H1 (cell line): ENCODE results near the gene HOXD10. TPM values are rescaled to one million over a fixed set of nuclear protein-coding genes. Genes with fewer than 3 reads are reported as not detected.
A peak's percentile ranks its signal among the peaks of the same experiment; 100 is the strongest.

ENCODE experiments used
- CTCF ChIA-PET: fragments of 300-600 bp; sonication (Branson Sonifier 250); formaldehyde crosslinking; loops from one replicate; lab custom pipeline; 2021; ENCODE audit not compliant: partially characterized antibody; lab: Charles Lee
- POLR2A ChIA-PET: fragments of 300-600 bp; sonication (Branson Sonifier 250); formaldehyde crosslinking; loops from one replicate; lab custom pipeline; 2021; ENCODE audit warnings: inconsistent platforms; ENCODE audit not compliant: partially characterized antibody; lab: Charles Lee
- DNase-seq, 2 experiments: peaks; one replicate each; pipeline versions ENCODE4 v3.0.0 to v3.0.0-alpha.2; 2010 to 2022; ENCODE audit warnings: low spot score in 2 of 2, low read depth in 1 of 2, mixed read lengths in 1 of 2
- FAIRE-seq: peaks from 2 replicates; lab custom pipeline; 2011; peaks lifted over from hg19 to GRCh38; lab: Jason Lieb, UNC
- H2AFZ ChIP-seq: 2 replicates; pipeline ENCODE4 v1.8.1; 2012; ENCODE audit warnings: low read length, inconsistent platforms
- H2AK5ac ChIP-seq: 2 replicates; pipeline ENCODE4 v1.6.1; 2013; ENCODE audit warnings: low read depth, low read length
- H2BK120ac ChIP-seq: replicated peaks from 2 replicates; pipeline ENCODE3; 2013; ENCODE audit warnings: low read depth, low read length, inconsistent platforms
- H2BK12ac ChIP-seq: 2 replicates; pipeline ENCODE4 v1.6.1; 2013; ENCODE audit warnings: low read depth, low read length
- H2BK15ac ChIP-seq: 2 replicates; pipeline ENCODE4 v1.6.1; 2013; ENCODE audit warnings: low read length
- H2BK20ac ChIP-seq: 2 replicates; pipeline ENCODE4 v1.6.1; 2013; ENCODE audit warnings: low read length
- H2BK5ac ChIP-seq: 2 replicates; pipeline ENCODE4 v1.6.1; 2013; ENCODE audit warnings: low read depth, low read length
- H3K14ac ChIP-seq: 2 replicates; pipeline ENCODE4 v1.6.1; 2013; ENCODE audit warnings: inconsistent platforms; ENCODE audit not compliant: insufficient read length
- H3K18ac ChIP-seq: 2 replicates; pipeline ENCODE4 v1.6.1; 2013; ENCODE audit warnings: low read length; ENCODE audit errors: extremely low read depth
- H3K23ac ChIP-seq: 2 replicates; pipeline ENCODE4 v1.6.1; 2013; ENCODE audit warnings: inconsistent platforms; ENCODE audit not compliant: insufficient read length
- H3K23me2 ChIP-seq: 2 replicates; pipeline ENCODE4 v1.6.1; 2013; ENCODE audit warnings: low read depth, low read length
- H3K27ac ChIP-seq: 2 replicates; pipeline ENCODE4 v1.6.1; 2011; ENCODE audit warnings: low read depth, low read length, inconsistent platforms
- H3K27me3 ChIP-seq, 4 experiments: replicated peaks in 1 of 4; 1 replicate in 1 of 4; 2 replicates in 3 of 4; pipeline versions ENCODE4 v1.6.1 to v1.8.1; 2011 to 2013; ENCODE audit warnings: low read length in 3 of 4, mild to moderate bottlenecking in 3 of 4, inconsistent platforms in 2 of 4, mixed read lengths in 2 of 4, moderate library complexity in 1 of 4; ENCODE audit not compliant: control insufficient read depth in 3 of 4, insufficient read depth in 3 of 4; ENCODE audit errors: extremely low read depth in 1 of 4
- H3K36me3 ChIP-seq, 4 experiments: 2 replicates each; pipeline versions ENCODE4 v1.6.1 to v1.8.1; 2011 to 2013; ENCODE audit warnings: mild to moderate bottlenecking in 4 of 4, low read length in 3 of 4, moderate library complexity in 2 of 4, control low read depth in 1 of 4, inconsistent platforms in 1 of 4; ENCODE audit not compliant: insufficient read depth in 4 of 4, control insufficient read depth in 2 of 4
- H3K4ac ChIP-seq: replicated peaks from 2 replicates; pipeline ENCODE3; 2013; ENCODE audit warnings: low read length, low read depth, mixed read lengths, inconsistent platforms; ENCODE audit not compliant: insufficient read length
- H3K4me1 ChIP-seq, 4 experiments: replicated peaks in 1 of 4; 1 replicate in 1 of 4; 2 replicates in 3 of 4; pipeline versions ENCODE4 v1.6.1 to v1.8.1; 2011 to 2013; ENCODE audit warnings: low read length in 3 of 4, inconsistent platforms in 2 of 4, mixed read lengths in 1 of 4; ENCODE audit not compliant: insufficient read depth in 4 of 4, control insufficient read depth in 3 of 4
- H3K4me2 ChIP-seq, 2 experiments: 2 replicates each; pipeline versions ENCODE4 v1.6.1 to v1.8.1; 2011 to 2013; ENCODE audit warnings: low read depth in 2 of 2, low read length in 2 of 2, control low read depth in 1 of 2, inconsistent platforms in 1 of 2, mild to moderate bottlenecking in 1 of 2; ENCODE audit not compliant: insufficient read depth in 1 of 2
- H3K4me3 ChIP-seq, 4 experiments: fragments of 200-600, 300-600 bp in 1 of 4; sonication (generic), shearing (Covaris generic), sonication (Bioruptor Twin) in 1 of 4; 2 replicates each; pipeline versions ENCODE4 v1.5.1 to v1.8.1; 2011 to 2016; ENCODE audit warnings: low read length in 4 of 4, low read depth in 3 of 4, control low read depth in 2 of 4, inconsistent platforms in 2 of 4, mild to moderate bottlenecking in 2 of 4, mixed read lengths in 1 of 4, moderate library complexity in 1 of 4; ENCODE audit not compliant: insufficient read depth in 2 of 4; ENCODE audit errors: extremely low read depth in 1 of 4
- H3K56ac ChIP-seq: replicated peaks from 2 replicates; pipeline ENCODE3; 2013; ENCODE audit warnings: low read depth, mild to moderate bottlenecking, mixed read lengths, low read length, inconsistent platforms; ENCODE audit not compliant: insufficient read length
- H3K79me1 ChIP-seq: 2 replicates; pipeline ENCODE4 v1.6.1; 2013; ENCODE audit warnings: low read depth, low read length, control low read depth
- H3K79me2 ChIP-seq, 2 experiments: 2 replicates each; pipeline versions ENCODE4 v1.6.1 to v1.8.1; 2012 to 2013; ENCODE audit warnings: low read length in 2 of 2, mild to moderate bottlenecking in 2 of 2, inconsistent platforms in 1 of 2; ENCODE audit not compliant: insufficient read depth in 2 of 2, control insufficient read depth in 1 of 2
- H3K9ac ChIP-seq, 4 experiments: replicated peaks in 1 of 4; 1 replicate in 1 of 4; 2 replicates in 3 of 4; pipeline versions ENCODE4 v1.6.1 to v1.8.1; 2011 to 2013; ENCODE audit warnings: low read depth in 3 of 4, low read length in 3 of 4, control low read depth in 2 of 4, mild to moderate bottlenecking in 2 of 4, moderate library complexity in 2 of 4, inconsistent platforms in 1 of 4; ENCODE audit errors: extremely low read depth in 1 of 4
- H3K9me3 ChIP-seq, 2 experiments: 2 replicates each; pipeline versions ENCODE4 v1.6.1 to v1.8.1; 2012 to 2013; ENCODE audit warnings: mild to moderate bottlenecking in 2 of 2, moderate library complexity in 2 of 2, control low read depth in 1 of 2, inconsistent platforms in 1 of 2, low read depth in 1 of 2, low read length in 1 of 2, mixed read lengths in 1 of 2; ENCODE audit not compliant: insufficient read depth in 2 of 2
- H4K20me1 ChIP-seq, 2 experiments: replicated peaks in 1 of 2; 2 replicates each; pipeline versions ENCODE3 to v1.8.1; 2011 to 2013; ENCODE audit warnings: inconsistent platforms in 2 of 2, low read length in 2 of 2, mild to moderate bottlenecking in 1 of 2; ENCODE audit not compliant: insufficient read depth in 2 of 2, control insufficient read depth in 1 of 2
- H4K5ac ChIP-seq: 2 replicates; pipeline ENCODE4 v1.6.1; 2013; ENCODE audit warnings: low read length, low read depth, mixed read lengths, inconsistent platforms; ENCODE audit not compliant: insufficient read length
- H4K8ac ChIP-seq: 2 replicates; pipeline ENCODE4 v1.8.0; 2013; ENCODE audit warnings: mild to moderate bottlenecking, moderate library complexity, low read length, inconsistent platforms; ENCODE audit not compliant: insufficient read depth; ENCODE audit errors: extremely low read depth
- H4K91ac ChIP-seq: replicated peaks from 2 replicates; pipeline ENCODE3; 2013; ENCODE audit warnings: low read length, mixed read lengths, inconsistent platforms; ENCODE audit not compliant: insufficient read length
- EZH2 ChIP-seq: fragments of 200-600 bp; sonication (generic); IDR thresholded peaks from 2 replicates; pipeline ENCODE4 v1.7.1; 2012; ENCODE audit warnings: low read depth, mild to moderate bottlenecking, moderate library complexity, low read length, inconsistent platforms; ENCODE audit not compliant: severe bottlenecking
- KDM4A ChIP-seq: IDR thresholded peaks from one replicate; pipeline ENCODE4 v1.7.1; 2012; ENCODE audit warnings: low read depth, mild to moderate bottlenecking, moderate library complexity, low read length, inconsistent platforms; ENCODE audit not compliant: severe bottlenecking
- SP1 ChIP-seq: IDR thresholded peaks from 2 replicates; pipeline ENCODE4 v1.6.1; 2011; ENCODE audit warnings: low read depth, low read length
- SUZ12 ChIP-seq: fragments of 200-600 bp; sonication (generic); IDR thresholded peaks from 2 replicates; pipeline ENCODE4 v1.6.1; 2012; ENCODE audit warnings: mild to moderate bottlenecking, inconsistent platforms, low read length, moderate library complexity, mixed read lengths
- TCF12 ChIP-seq: IDR thresholded peaks from 2 replicates; pipeline ENCODE4 v1.6.1; 2011; ENCODE audit warnings: low read depth, mild to moderate bottlenecking, low read length
- TEAD4 ChIP-seq: IDR thresholded peaks from 2 replicates; pipeline ENCODE4 v1.6.1; 2012; ENCODE audit warnings: low read depth, low read length, inconsistent platforms, mixed read lengths
- WGBS, 2 experiments: shearing (Covaris generic) in 1 of 2; methylation state at CpG; one replicate each; pipeline versions ENCODE4 v1.1.6 to v1.1.7; 2013 to 2015; ENCODE audit warnings: low lambda C conversion rate in 2 of 2, mixed read lengths in 2 of 2, inconsistent platforms in 1 of 2, low coverage in 1 of 2, missing lambda C conversion rate in 1 of 2; ENCODE audit not compliant: insufficient replicate concordance in 2 of 2, insufficient coverage in 1 of 2, insufficient read length in 1 of 2; ENCODE audit errors: extremely low coverage in 1 of 2, missing lambda C conversion rate in 1 of 2; 5-methylcytosine and 5-hydroxymethylcytosine counted together
- polyA plus RNA-seq, 7 experiments: library from polyadenylated mRNA; depleted of rRNA in 3 of 7; stranded (reverse) in 5 of 7; unstranded in 2 of 7; fragments of >200 nt in 5 of 7; fragments of 200-250 nt in 2 of 7; gene quantifications; 1 replicate in 5 of 7; 2 replicates in 1 of 7; 4 replicates in 1 of 7; pipeline versions ENCODE4 v1.2.1 to v1.2.3, GENCODE V29; 2011 to 2013; ENCODE audit warnings: missing spikeins in 2 of 7, mixed read lengths in 2 of 7
- total RNA-seq: library from RNA; stranded (reverse); fragmentation: NEBNext Ultra II Directional; extraction: Animal tissue kit (Norgen Biotek cat#: 25700); gene quantifications from 2 replicates; pipeline ENCODE4 v1.2.1, GENCODE V29; 2021

The HOXD10 gene
- total and polyA plus RNA-seq, 2 of the 8 experiments (the other 6 are each of a cell fraction or from before 2014, with no cell fraction given), result not detected

GRCh38 chr2:176075481-176075880 is 41.1 kb upstream of the HOXD10 start:
- Histone ChIP-seq H2BK12ac (no peak overlapping the region), H3K9ac (no peak overlapping the region), H3K36me3 (peaks cover 0 to 6% (median 0%) of the 10 kb centered on the region in 4 experiments; a peak in 1 of 8 replicates), H4K8ac (no peak overlapping the region), H3K23me2 (peaks cover 6% of the 10 kb centered on the region; the same call in 1 of the 2 replicates), H3K4me2 (peak overlapping the region; percentile 30 to 52; a peak in 2 of 4 replicates), H3K27ac (no peak overlapping the region), H3K18ac (no peak overlapping the region), H3K4me1 (peaks cover 3 to 16% (median 7%) of the 10 kb centered on the region in 4 experiments; a peak in 6 of 7 replicates), H3K56ac (no peak overlapping the region), H4K20me1 (peaks cover 6 to 12% of the 10 kb centered on the region in 2 experiments), H3K79me1 (no peaks in the 10 kb centered on the region), H3K27me3 (peaks cover 85 to 98% (median 92%) of the 10 kb centered on the region in 4 experiments), H2BK20ac (no peak overlapping the region), H3K4me3 (no peak overlapping the region; a peak in 1 of 8 replicates), H2BK15ac (no peak overlapping the region), H3K9me3 (no peaks in the 10 kb centered on the region; a peak in 1 of 4 replicates), H3K23ac (no peak overlapping the region), H2AFZ (no peak overlapping the region), H3K14ac (no peak overlapping the region), H4K91ac (no peak overlapping the region), H3K79me2 (no peaks in the 10 kb centered on the region), H4K5ac (no peak overlapping the region), H3K4ac (no peak overlapping the region), H2BK120ac (no peak overlapping the region), H2BK5ac (no peak overlapping the region), H2AK5ac (no peak overlapping the region)
- DNase-seq (peak in 1 of 2 experiments; percentile 57), FAIRE-seq (no peak)
- CTCF ChIA-PET, result interaction anchor here (0.9 to 3.7 kb wide), 7 partner anchors 7 to 1072 kb away, joined by 3 to 26 read pairs (median 5); no protein-coding TSS in a partner anchor
- POLR2A ChIA-PET, result no interaction called here
- WGBS, 2 experiments, result 18% methylated on average over 15 of the region's 15 CpGs; no CpG with 5 or more reads in 1 of the 2 experiments
- peak; percentile 41; the same call in 1 of the 2 replicates for TF ChIP-seq TCF12
- no peak for TF ChIP-seq KDM4A
- TF ChIP-seq SP1, result peak; percentile 47; the same call in 1 of the 2 replicates
- TF ChIP-seq SUZ12, result peak; percentile 34; the same call in 1 of the 2 replicates
- 0 out of 2 replicates have a peak, but pooled peaks have one; percentile 57 for TF ChIP-seq TEAD4
- TF ChIP-seq EZH2, result peak; percentile 50
